Fibroblast of the conjunctiva (primary cell): ENCODE measurements around the gene MACF1.

ENCODE experiments used
- DNase-seq: peaks from one replicate; pipeline ENCODE4 v3.0.0-alpha.2; 2010; ENCODE audit warnings: low read depth

The MACF1 gene

GRCh38 chr1:39310691-39311090 lies 106.2 kb downstream of the MACF1 start:
- DNase-seq = no peak

GRCh38 chr1:39317111-39317510 lies 112.6 kb downstream of the MACF1 start:
- no peak for DNase-seq

GRCh38 chr1:39317910-39318633 lies 113.6 kb downstream of the MACF1 start:
- no peak for DNase-seq

- no peak for DNase-seq
Measured at GRCh38 chr1:39321979-39322378, 117.5 kb downstream of the MACF1 start.

GRCh38 chr1:39322431-39322830 lies 117.9 kb downstream of the MACF1 start:
- no peak for DNase-seq

- no peak for DNase-seq
Measured at GRCh38 chr1:39324888-39325287, 120.4 kb downstream of the MACF1 start.

- DNase-seq = no peak
Measured at GRCh38 chr1:39326836-39327235, 122.3 kb downstream of the MACF1 start.

GRCh38 chr1:39328095-39328494 lies 123.6 kb downstream of the MACF1 start:
- DNase-seq = no peak

- no peak for DNase-seq
Measured at GRCh38 chr1:39328586-39329121, 124.2 kb downstream of the MACF1 start.

- no peak for DNase-seq
Measured at GRCh38 chr1:39331647-39332046, 127.2 kb downstream of the MACF1 start.

GRCh38 chr1:39332291-39332690 lies 127.8 kb downstream of the MACF1 start:
- DNase-seq = no peak

- DNase-seq = no peak
Measured at GRCh38 chr1:39332828-39333227, 128.3 kb downstream of the MACF1 start.

- peak; percentile 3 for DNase-seq
Measured at GRCh38 chr1:39333296-39333695, 128.8 kb downstream of the MACF1 start.

- no peak for DNase-seq
Measured at GRCh38 chr1:39335216-39335615, 130.7 kb downstream of the MACF1 start.

- no peak for DNase-seq
Measured at GRCh38 chr1:39337067-39337466, 132.6 kb downstream of the MACF1 start.

- DNase-seq = no peak
Measured at GRCh38 chr1:39342776-39343175, 138.3 kb downstream of the MACF1 start.

GRCh38 chr1:39344394-39345154 lies 140.1 kb downstream of the MACF1 start:
- no peak for DNase-seq

GRCh38 chr1:39346872-39347271 lies 142.4 kb downstream of the MACF1 start:
- DNase-seq = no peak

GRCh38 chr1:39348278-39348677 lies 143.8 kb downstream of the MACF1 start:
- no peak for DNase-seq

GRCh38 chr1:39352881-39353280 lies 148.4 kb downstream of the MACF1 start:
- no peak for DNase-seq

GRCh38 chr1:39354572-39354971 lies 150.1 kb downstream of the MACF1 start:
- no peak for DNase-seq

- no peak for DNase-seq
Measured at GRCh38 chr1:39358491-39358890, 154.0 kb downstream of the MACF1 start.

- DNase-seq = no peak
Measured at GRCh38 chr1:39359028-39359570, 154.6 kb downstream of the MACF1 start.
